Keratinocyte (primary cell): Measurements from ENCODE around the gene SLC38A1. TPM values are rescaled to one million over a fixed set of nuclear protein-coding genes. Genes with fewer than 3 reads are reported as not detected.

Source experiments
- DNase-seq: peaks from one replicate; pipeline ENCODE4 v3.0.0-alpha.2; 2011; ENCODE audit warnings: low read depth, missing footprints, low spot score
- FAIRE-seq: peaks from 2 replicates; lab custom pipeline; 2011; peaks lifted over from hg19 to GRCh38; lab: Jason Lieb, UNC
- H2AFZ ChIP-seq: 2 replicates; pipeline ENCODE4 v1.6.0; 2012; ENCODE audit warnings: low read length, control low read depth, inconsistent platforms; ENCODE audit not compliant: control insufficient read depth
- H3K27ac ChIP-seq: 2 replicates; pipeline ENCODE4 v1.5.1; 2011; ENCODE audit warnings: low read length; ENCODE audit not compliant: control insufficient read depth, insufficient read depth
- H3K27me3 ChIP-seq: 3 replicates; pipeline ENCODE4 v1.6.0; 2011; ENCODE audit warnings: low read length; ENCODE audit not compliant: control insufficient read depth, insufficient read depth; ENCODE audit errors: extremely low read depth
- H3K36me3 ChIP-seq, 2 experiments: 2 replicates in 1 of 2; 3 replicates in 1 of 2; pipeline ENCODE4 v1.5.1; 2011; ENCODE audit warnings: low read length in 2 of 2, mild to moderate bottlenecking in 1 of 2; ENCODE audit not compliant: control insufficient read depth in 2 of 2, insufficient read depth in 2 of 2; ENCODE audit errors: extremely low read depth in 1 of 2
- H3K4me1 ChIP-seq: 3 replicates; pipeline ENCODE4 v1.5.1; 2011; ENCODE audit warnings: low read length; ENCODE audit not compliant: control insufficient read depth, insufficient read depth; ENCODE audit errors: extremely low read depth
- H3K4me2 ChIP-seq: 3 replicates; pipeline ENCODE4 v1.6.0; 2011; ENCODE audit warnings: low read depth, low read length; ENCODE audit not compliant: control insufficient read depth, insufficient read depth; ENCODE audit errors: extremely low read depth
- H3K4me3 ChIP-seq, 3 experiments: fragments of 200-600 bp in 1 of 3; sonication (generic) in 1 of 3; 2 replicates in 2 of 3; 3 replicates in 1 of 3; pipeline ENCODE4 v1.5.1; 2011 to 2016; ENCODE audit warnings: low read length in 3 of 3, mild to moderate bottlenecking in 3 of 3, control low read depth in 2 of 3, inconsistent platforms in 1 of 3, low read depth in 1 of 3, mixed read lengths in 1 of 3, mixed run types in 1 of 3, moderate library complexity in 1 of 3; ENCODE audit not compliant: control insufficient read depth in 2 of 3, insufficient read depth in 2 of 3; ENCODE audit errors: extremely low read depth in 1 of 3
- H3K79me2 ChIP-seq: 2 replicates; pipeline ENCODE4 v1.6.0; 2012; ENCODE audit warnings: low read length; ENCODE audit not compliant: control insufficient read depth, insufficient read depth
- H3K9ac ChIP-seq: 3 replicates; pipeline ENCODE4 v1.6.0; 2011; ENCODE audit warnings: low read length; ENCODE audit not compliant: control insufficient read depth, insufficient read depth; ENCODE audit errors: extremely low read depth
- H3K9me1 ChIP-seq: 3 replicates; pipeline ENCODE4 v1.6.0; 2011; ENCODE audit warnings: low read length; ENCODE audit not compliant: control insufficient read depth, insufficient read depth; ENCODE audit errors: extremely low read depth
- H3K9me3 ChIP-seq: 2 replicates; pipeline ENCODE4 v1.5.1; 2012; ENCODE audit warnings: low read depth, low read length; ENCODE audit not compliant: control insufficient read depth
- H4K20me1 ChIP-seq: 3 replicates; pipeline ENCODE4 v1.6.0; 2011; ENCODE audit warnings: low read length; ENCODE audit not compliant: control insufficient read depth, insufficient read depth; ENCODE audit errors: extremely low read depth
- EZH2 ChIP-seq: IDR thresholded peaks from one replicate; pipeline ENCODE4 v1.6.1; 2012; ENCODE audit warnings: inconsistent platforms, mild to moderate bottlenecking, low read length, moderate library complexity
- dilution Hi-C: fragments of 300-500 bp; cut with MboI; formaldehyde crosslinking; loops from one replicate; pipeline ENCODE4 v1.7.0; 2020; ENCODE audit warnings: low sequenced_read_pairs; ENCODE audit not compliant: extremely low pct_ligation_motif_present
- polyA plus RNA-seq, 5 experiments: library from polyadenylated mRNA; depleted of rRNA in 3 of 5; stranded (reverse) in 3 of 5; stranded (forward) in 1 of 5; unstranded in 1 of 5; fragments of >200 nt; gene quantifications; 1 replicate in 1 of 5; 2 replicates in 3 of 5; 3 replicates in 1 of 5; pipeline versions ENCODE4 v1.2.1 to v1.2.3, GENCODE V29; 2011 to 2012; ENCODE audit warnings: missing spikeins in 2 of 5, low read depth in 1 of 5, low replicate concordance in 1 of 5
- TF ChIP-seq, protein P1 (sequence below), 3 experiments: IDR thresholded peaks in 1 of 3; conservative IDR thresholded peaks in 1 of 3; optimal IDR thresholded peaks in 1 of 3; 2 replicates in 2 of 3; 3 replicates in 1 of 3; pipeline versions ENCODE3 to v1.5.1; 2011; ENCODE audit warnings: low read length in 3 of 3, mild to moderate bottlenecking in 3 of 3, moderate library complexity in 2 of 3, control low read depth in 1 of 3, inconsistent platforms in 1 of 3; ENCODE audit not compliant: insufficient read depth in 2 of 3; ENCODE audit errors: extremely low read depth in 1 of 3

The SLC38A1 gene
- polyA plus RNA-seq, 1 donor (not counting 4 experiments of a cell fraction or from before 2014, with no cell fraction given) = 134 TPM

- H3K27ac ChIP-seq = no peak overlapping the region
- peaks cover 22% of the 10 kb centered on the region for H4K20me1 ChIP-seq
- H3K4me1 ChIP-seq = peaks cover 51% of the 10 kb centered on the region
- H3K27me3 ChIP-seq = no peaks in the 10 kb centered on the region
- H3K79me2 ChIP-seq = peaks cover 52% of the 10 kb centered on the region
- H3K36me3 ChIP-seq = peaks cover 9 to 31% of the 10 kb centered on the region in 2 experiments
- FAIRE-seq (no peak), DNase-seq (no peak)
- H3K9me1 ChIP-seq = peaks cover 8% of the 10 kb centered on the region
- H3K9me3 ChIP-seq = no peaks in the 10 kb centered on the region
- no peak for TF ChIP-seq EZH2
- TF ChIP-seq, protein P1, sequence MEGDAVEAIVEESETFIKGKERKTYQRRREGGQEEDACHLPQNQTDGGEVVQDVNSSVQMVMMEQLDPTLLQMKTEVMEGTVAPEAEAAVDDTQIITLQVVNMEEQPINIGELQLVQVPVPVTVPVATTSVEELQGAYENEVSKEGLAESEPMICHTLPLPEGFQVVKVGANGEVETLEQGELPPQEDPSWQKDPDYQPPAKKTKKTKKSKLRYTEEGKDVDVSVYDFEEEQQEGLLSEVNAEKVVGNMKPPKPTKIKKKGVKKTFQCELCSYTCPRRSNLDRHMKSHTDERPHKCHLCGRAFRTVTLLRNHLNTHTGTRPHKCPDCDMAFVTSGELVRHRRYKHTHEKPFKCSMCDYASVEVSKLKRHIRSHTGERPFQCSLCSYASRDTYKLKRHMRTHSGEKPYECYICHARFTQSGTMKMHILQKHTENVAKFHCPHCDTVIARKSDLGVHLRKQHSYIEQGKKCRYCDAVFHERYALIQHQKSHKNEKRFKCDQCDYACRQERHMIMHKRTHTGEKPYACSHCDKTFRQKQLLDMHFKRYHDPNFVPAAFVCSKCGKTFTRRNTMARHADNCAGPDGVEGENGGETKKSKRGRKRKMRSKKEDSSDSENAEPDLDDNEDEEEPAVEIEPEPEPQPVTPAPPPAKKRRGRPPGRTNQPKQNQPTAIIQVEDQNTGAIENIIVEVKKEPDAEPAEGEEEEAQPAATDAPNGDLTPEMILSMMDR (optimal IDR thresholded peaks at IDR 0.05 in 1 of 3, IDR thresholded peaks at IDR 0.05 in 1 of 3, conservative IDR thresholded peaks at IDR 0.05 in 1 of 3; ENCODE audit: extremely low read depth in 1 of 3, insufficient read depth in 2 of 3, low read length in 3 of 3) = no peak
- dilution Hi-C loops = no loop called here
- H3K4me3 ChIP-seq = no peak overlapping the region
- peak overlapping the region; percentile 68 for H3K4me2 ChIP-seq
- no peak overlapping the region for H2AFZ ChIP-seq
- H3K9ac ChIP-seq = no peak overlapping the region
These were observed 50.3 kb downstream of the SLC38A1 start for GRCh38 chr12:46218322-46219095.

- H2AFZ ChIP-seq = no peak overlapping the region
- H3K9ac ChIP-seq = no peak overlapping the region
- H3K79me2 ChIP-seq = peaks cover 53% of the 10 kb centered on the region
- no peaks in the 10 kb centered on the region for H3K27me3 ChIP-seq
- dilution Hi-C loops = no loop called here
- H4K20me1 ChIP-seq = peaks cover 24% of the 10 kb centered on the region
- no peak overlapping the region for H3K27ac ChIP-seq
- peaks cover 11 to 38% of the 10 kb centered on the region in 2 experiments for H3K36me3 ChIP-seq
- no peaks in the 10 kb centered on the region for H3K9me3 ChIP-seq
- H3K4me3 ChIP-seq = no peak overlapping the region
- peaks cover 46% of the 10 kb centered on the region for H3K4me1 ChIP-seq
- no peak overlapping the region for H3K4me2 ChIP-seq
- TF ChIP-seq, protein P1 (optimal IDR thresholded peaks at IDR 0.05 in 1 of 3, IDR thresholded peaks at IDR 0.05 in 1 of 3, conservative IDR thresholded peaks at IDR 0.05 in 1 of 3; ENCODE audit: extremely low read depth in 1 of 3, insufficient read depth in 2 of 3, low read length in 3 of 3) = no peak
- TF ChIP-seq EZH2 = no peak
- FAIRE-seq = no peak
- peaks cover 8% of the 10 kb centered on the region for H3K9me1 ChIP-seq
- no peak for DNase-seq
These were observed 51.1 kb downstream of the SLC38A1 start for GRCh38 chr12:46217541-46218321.
